Endothelial cell of umbilical vein (primary cell): Measurements from ENCODE around the gene ALDH2.

Source experiments
- EZH2 ChIP-seq: IDR thresholded peaks from 2 replicates; pipeline ENCODE4 v1.6.1; 2012; ENCODE audit warnings: borderline replicate concordance, low read depth, mild to moderate bottlenecking, moderate library complexity, low read length, inconsistent platforms; ENCODE audit not compliant: severe bottlenecking
- GATA2 ChIP-seq: IDR thresholded peaks from 2 replicates; pipeline ENCODE4 v1.7.0; 2011; ENCODE audit warnings: low read depth, mild to moderate bottlenecking, moderate library complexity, mixed read lengths, low read length; ENCODE audit not compliant: insufficient read length, insufficient read depth
- JUN ChIP-seq: IDR thresholded peaks from 2 replicates; pipeline ENCODE4 v1.6.1; 2011; ENCODE audit warnings: borderline replicate concordance, low read depth; ENCODE audit not compliant: insufficient read length, insufficient read depth
- MYC ChIP-seq: IDR thresholded peaks from one replicate; pipeline ENCODE4 v1.6.1; 2011; ENCODE audit warnings: mild to moderate bottlenecking, low read depth, low read length
- POLR2A ChIP-seq: IDR thresholded peaks from 2 replicates; pipeline ENCODE4 v1.6.1; 2012; ENCODE audit warnings: low read depth, mild to moderate bottlenecking, control low read depth, low read length
- POLR2AphosphoS5 ChIP-seq: IDR thresholded peaks from 2 replicates; pipeline ENCODE4 v1.6.1; 2012; ENCODE audit warnings: low read depth, mild to moderate bottlenecking, control low read depth, low read length, moderate library complexity; ENCODE audit not compliant: insufficient read depth
- TF ChIP-seq, protein P1 (sequence below), 2 donors: IDR thresholded peaks; 1 replicate in 1 of 2; 2 replicates in 1 of 2; pipeline ENCODE4 v1.5.1; 2011; ENCODE audit warnings: low read length in 2 of 2, mild to moderate bottlenecking in 2 of 2, moderate library complexity in 2 of 2, control low read depth in 1 of 2, inconsistent platforms in 1 of 2, low read depth in 1 of 2; ENCODE audit not compliant: insufficient read depth in 1 of 2; ENCODE audit errors: extremely low read depth in 1 of 2
- TF ChIP-seq, protein P2 (sequence below): IDR thresholded peaks from 2 replicates; pipeline ENCODE4 v1.6.1; 2011; ENCODE audit not compliant: insufficient read depth, insufficient read length

DNA sequence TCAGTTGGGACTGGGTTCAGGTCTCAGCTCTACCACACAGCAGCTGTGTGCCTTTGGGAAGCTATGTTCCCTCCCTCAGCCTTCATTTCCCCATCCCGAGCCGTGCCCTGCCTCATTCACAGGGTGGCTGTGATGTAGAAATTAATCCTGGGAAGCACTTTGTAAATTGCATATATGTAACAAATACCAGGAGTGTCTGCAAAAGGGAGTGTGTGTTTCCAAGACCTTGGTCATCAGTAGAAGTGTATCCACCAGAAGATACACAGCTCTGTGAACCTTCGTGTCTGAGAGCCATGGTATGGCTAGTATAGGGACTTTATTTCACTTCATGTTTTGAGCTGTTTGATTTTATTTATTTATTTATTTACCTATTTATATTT lies 26.1 kb downstream of the ALDH2 start:
- TF ChIP-seq, protein P1, sequence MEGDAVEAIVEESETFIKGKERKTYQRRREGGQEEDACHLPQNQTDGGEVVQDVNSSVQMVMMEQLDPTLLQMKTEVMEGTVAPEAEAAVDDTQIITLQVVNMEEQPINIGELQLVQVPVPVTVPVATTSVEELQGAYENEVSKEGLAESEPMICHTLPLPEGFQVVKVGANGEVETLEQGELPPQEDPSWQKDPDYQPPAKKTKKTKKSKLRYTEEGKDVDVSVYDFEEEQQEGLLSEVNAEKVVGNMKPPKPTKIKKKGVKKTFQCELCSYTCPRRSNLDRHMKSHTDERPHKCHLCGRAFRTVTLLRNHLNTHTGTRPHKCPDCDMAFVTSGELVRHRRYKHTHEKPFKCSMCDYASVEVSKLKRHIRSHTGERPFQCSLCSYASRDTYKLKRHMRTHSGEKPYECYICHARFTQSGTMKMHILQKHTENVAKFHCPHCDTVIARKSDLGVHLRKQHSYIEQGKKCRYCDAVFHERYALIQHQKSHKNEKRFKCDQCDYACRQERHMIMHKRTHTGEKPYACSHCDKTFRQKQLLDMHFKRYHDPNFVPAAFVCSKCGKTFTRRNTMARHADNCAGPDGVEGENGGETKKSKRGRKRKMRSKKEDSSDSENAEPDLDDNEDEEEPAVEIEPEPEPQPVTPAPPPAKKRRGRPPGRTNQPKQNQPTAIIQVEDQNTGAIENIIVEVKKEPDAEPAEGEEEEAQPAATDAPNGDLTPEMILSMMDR (IDR thresholded peaks at IDR 0.05; ENCODE audit: extremely low read depth in 1 of 2, insufficient read depth in 1 of 2, low read depth in 1 of 2, low read length in 2 of 2): no peak
- no peak for TF ChIP-seq EZH2
- no peak for TF ChIP-seq JUN
- TF ChIP-seq, protein P2, sequence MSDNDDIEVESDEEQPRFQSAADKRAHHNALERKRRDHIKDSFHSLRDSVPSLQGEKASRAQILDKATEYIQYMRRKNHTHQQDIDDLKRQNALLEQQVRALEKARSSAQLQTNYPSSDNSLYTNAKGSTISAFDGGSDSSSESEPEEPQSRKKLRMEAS: no peak
- TF ChIP-seq POLR2A: no peak
- TF ChIP-seq MYC: no peak
- no peak for TF ChIP-seq POLR2AphosphoS5
- no peak for TF ChIP-seq GATA2
